Measurements from ENCODE around the gene SC5D. TPM values are rescaled to one million over a fixed set of nuclear protein-coding genes. Genes with fewer than 3 reads are reported as not detected.

Gene SC5D
- total RNA-seq, 1 donor, result 63.7 TPM

DNA sequence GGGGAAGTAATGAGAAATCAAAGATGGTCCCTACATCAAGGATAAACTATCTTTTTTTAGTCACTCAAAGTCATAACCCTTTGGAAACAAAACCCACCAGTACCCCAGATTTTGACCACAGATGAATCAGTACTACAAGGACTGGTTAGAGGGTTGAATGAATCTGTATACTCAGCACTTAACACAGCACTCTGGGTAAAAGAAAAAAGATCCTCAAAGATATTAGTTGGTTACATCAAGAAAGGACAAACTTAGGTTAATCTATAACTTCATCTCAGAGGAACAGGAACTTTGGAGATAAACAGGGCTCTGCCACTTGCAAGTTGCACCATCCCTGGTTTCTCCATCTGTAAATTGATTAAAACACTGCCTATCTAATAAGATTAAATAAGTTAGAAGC lies 18.8 kb downstream of the SC5D start:
- Histone ChIP-seq H3K36me3 (ENCODE audit: insufficient read depth, low read length) (peaks cover 17% of the 10 kb centered on the region), H3K4me2 (ENCODE audit: insufficient read depth, low read length) (no peak overlapping the region), H4K20me1 (ENCODE audit: insufficient read depth, low read length) (no peaks in the 10 kb centered on the region), H3K4me1 (ENCODE audit: insufficient read depth, low read length) (no peaks in the 10 kb centered on the region), H3K79me2 (ENCODE audit: insufficient read depth, low read length) (no peaks in the 10 kb centered on the region), H3K4me3 (ENCODE audit: insufficient read depth, low read length) (no peak overlapping the region), H3K9me3 (ENCODE audit: low read depth, low read length) (no peaks in the 10 kb centered on the region), H3K27ac (ENCODE audit: low read depth, low read length) (no peak overlapping the region), H2AFZ (ENCODE audit: low read length) (no peak overlapping the region), H3K27me3 (ENCODE audit: insufficient read depth, low read length) (no peaks in the 10 kb centered on the region)
- TF ChIP-seq, protein P1, sequence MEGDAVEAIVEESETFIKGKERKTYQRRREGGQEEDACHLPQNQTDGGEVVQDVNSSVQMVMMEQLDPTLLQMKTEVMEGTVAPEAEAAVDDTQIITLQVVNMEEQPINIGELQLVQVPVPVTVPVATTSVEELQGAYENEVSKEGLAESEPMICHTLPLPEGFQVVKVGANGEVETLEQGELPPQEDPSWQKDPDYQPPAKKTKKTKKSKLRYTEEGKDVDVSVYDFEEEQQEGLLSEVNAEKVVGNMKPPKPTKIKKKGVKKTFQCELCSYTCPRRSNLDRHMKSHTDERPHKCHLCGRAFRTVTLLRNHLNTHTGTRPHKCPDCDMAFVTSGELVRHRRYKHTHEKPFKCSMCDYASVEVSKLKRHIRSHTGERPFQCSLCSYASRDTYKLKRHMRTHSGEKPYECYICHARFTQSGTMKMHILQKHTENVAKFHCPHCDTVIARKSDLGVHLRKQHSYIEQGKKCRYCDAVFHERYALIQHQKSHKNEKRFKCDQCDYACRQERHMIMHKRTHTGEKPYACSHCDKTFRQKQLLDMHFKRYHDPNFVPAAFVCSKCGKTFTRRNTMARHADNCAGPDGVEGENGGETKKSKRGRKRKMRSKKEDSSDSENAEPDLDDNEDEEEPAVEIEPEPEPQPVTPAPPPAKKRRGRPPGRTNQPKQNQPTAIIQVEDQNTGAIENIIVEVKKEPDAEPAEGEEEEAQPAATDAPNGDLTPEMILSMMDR (IDR thresholded peaks at IDR 0.05; ENCODE audit: extremely low read depth, low read depth, low read length), result no peak
- no peak for DNase-seq (ENCODE audit: insufficient read length, low spot score, missing footprints)

DNA sequence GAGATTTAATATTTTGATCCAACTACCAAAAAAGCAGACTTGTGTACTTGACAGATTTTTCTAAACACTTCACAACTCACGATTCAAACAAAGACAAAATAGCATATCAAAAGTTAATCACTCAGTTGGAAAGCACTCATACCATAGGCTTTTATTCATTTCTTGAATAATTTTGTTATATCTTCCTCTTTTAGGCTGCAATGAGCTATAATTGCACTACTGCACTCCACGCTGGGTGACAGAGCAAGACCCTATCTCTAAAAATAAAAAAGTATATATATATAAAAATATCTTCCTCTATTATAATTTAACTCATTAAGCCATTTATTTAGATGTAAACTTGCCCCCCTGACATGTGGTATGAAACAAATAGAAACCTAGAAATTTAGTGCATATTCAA lies 19.9 kb downstream of the SC5D start:
- H3K9me3 ChIP-seq (ENCODE audit: low read depth, low read length), result no peaks in the 10 kb centered on the region
- no peaks in the 10 kb centered on the region for H3K4me1 ChIP-seq (ENCODE audit: insufficient read depth, low read length)
- H3K36me3 ChIP-seq (ENCODE audit: insufficient read depth, low read length), result peaks cover 6% of the 10 kb centered on the region
- H3K4me2 ChIP-seq (ENCODE audit: insufficient read depth, low read length), result no peak overlapping the region
- TF ChIP-seq, protein P1 (IDR thresholded peaks at IDR 0.05; ENCODE audit: extremely low read depth, low read depth, low read length), result no peak
- H3K4me3 ChIP-seq (ENCODE audit: insufficient read depth, low read length), result no peak overlapping the region
- no peaks in the 10 kb centered on the region for H4K20me1 ChIP-seq (ENCODE audit: insufficient read depth, low read length)
- H3K79me2 ChIP-seq (ENCODE audit: insufficient read depth, low read length), result no peaks in the 10 kb centered on the region
- H2AFZ ChIP-seq (ENCODE audit: low read length), result no peak overlapping the region
- no peak for DNase-seq (ENCODE audit: insufficient read length, low spot score, missing footprints)
- peaks cover 4% of the 10 kb centered on the region for H3K27me3 ChIP-seq (ENCODE audit: insufficient read depth, low read length)
- H3K27ac ChIP-seq (ENCODE audit: low read depth, low read length), result no peak overlapping the region

DNA sequence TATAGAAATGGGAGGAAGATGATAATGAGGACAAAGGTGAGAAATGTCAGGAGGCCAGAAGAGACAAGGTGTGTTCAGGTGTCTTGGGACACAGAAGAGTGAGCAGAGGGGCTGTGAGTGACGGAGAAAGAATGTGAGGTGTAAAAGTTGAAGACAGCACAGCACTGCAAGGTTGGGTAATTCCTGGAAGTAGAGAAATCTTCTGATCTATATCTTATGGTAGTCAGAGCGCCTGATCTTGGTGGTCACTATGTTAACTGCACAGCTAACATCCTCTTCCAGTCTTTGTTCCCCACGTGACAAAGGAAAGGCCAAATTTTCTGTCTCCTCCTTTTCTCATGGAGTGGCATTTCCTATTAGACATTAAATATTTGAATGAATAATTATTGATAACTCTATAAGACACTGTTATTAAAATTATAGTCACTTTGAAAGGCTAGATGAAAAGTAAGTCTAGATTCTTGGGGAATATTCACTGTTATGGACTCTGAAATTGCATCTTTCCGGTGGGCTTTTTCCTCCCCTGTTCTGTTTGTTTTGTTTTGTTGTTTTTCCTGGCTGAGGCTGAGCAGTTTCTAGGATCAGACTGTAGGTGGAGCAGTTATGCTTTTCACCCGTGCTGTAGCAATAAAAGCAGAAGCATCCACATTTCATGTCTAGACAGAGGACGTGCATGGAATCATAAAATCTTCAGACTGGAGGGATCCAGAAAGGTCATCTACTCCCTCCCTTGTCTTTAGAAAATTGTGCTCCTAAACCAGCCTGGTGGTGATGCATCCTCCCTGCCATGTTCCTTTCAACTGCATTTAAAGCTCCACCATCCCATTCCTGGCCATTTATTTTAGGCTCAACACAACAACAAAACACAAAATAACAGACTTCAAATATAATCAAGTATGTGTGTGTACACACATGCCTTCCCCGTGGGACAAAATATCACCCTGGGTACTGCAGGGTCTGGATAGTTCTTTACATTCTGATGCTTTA lies 26.6 kb downstream of the SC5D start:
- TF ChIP-seq, protein P1 (IDR thresholded peaks at IDR 0.05; ENCODE audit: extremely low read depth, low read depth, low read length), result peak; percentile 82
- Histone ChIP-seq H3K36me3 (ENCODE audit: insufficient read depth, low read length) (no peaks in the 10 kb centered on the region), H3K27me3 (ENCODE audit: insufficient read depth, low read length) (peaks cover 21% of the 10 kb centered on the region), H3K79me2 (ENCODE audit: insufficient read depth, low read length) (no peaks in the 10 kb centered on the region), H2AFZ (ENCODE audit: low read length) (no peak overlapping the region), H3K4me1 (ENCODE audit: insufficient read depth, low read length) (no peaks in the 10 kb centered on the region), H4K20me1 (ENCODE audit: insufficient read depth, low read length) (no peaks in the 10 kb centered on the region), H3K4me2 (ENCODE audit: insufficient read depth, low read length) (no peak overlapping the region), H3K27ac (ENCODE audit: low read depth, low read length) (no peak overlapping the region), H3K4me3 (ENCODE audit: insufficient read depth, low read length) (no peak overlapping the region), H3K9me3 (ENCODE audit: low read depth, low read length) (no peaks in the 10 kb centered on the region)
- no peak for DNase-seq (ENCODE audit: insufficient read length, low spot score, missing footprints)

DNA sequence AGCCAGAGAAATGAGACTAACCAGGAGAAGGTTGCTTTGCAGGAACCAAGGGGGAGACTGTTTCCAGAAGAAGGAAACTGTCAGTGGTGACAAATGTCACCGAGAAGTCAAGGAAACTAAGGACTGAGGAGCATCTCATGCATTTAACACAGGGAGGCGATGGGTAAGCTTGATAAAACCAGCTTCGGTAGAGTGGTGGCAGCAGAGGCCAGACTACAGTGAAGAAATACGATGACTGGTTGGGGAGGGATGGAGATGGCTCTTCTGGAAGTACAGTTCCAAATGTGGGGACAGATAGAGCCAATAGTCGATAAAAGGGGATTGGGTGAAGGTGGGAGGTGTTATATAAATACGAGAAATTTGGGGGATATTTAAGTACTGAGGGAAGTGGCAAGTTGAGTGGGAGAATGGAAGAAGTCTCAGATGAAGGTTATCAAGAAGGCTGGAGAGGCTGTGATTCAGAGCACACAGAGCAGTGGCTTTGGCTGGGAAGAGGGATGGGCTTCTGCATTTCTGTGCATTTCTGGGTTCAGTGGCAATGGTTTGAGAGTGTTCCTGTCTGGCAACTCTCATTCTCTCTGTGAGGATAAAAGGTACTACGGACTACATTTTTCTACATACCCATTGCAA lies 29.2 kb downstream of the SC5D start:
- Histone ChIP-seq H3K27me3 (ENCODE audit: insufficient read depth, low read length) (peaks cover 37% of the 10 kb centered on the region), H3K27ac (ENCODE audit: low read depth, low read length) (no peak overlapping the region), H2AFZ (ENCODE audit: low read length) (no peak overlapping the region), H3K4me2 (ENCODE audit: insufficient read depth, low read length) (no peak overlapping the region), H3K9me3 (ENCODE audit: low read depth, low read length) (no peaks in the 10 kb centered on the region), H3K4me1 (ENCODE audit: insufficient read depth, low read length) (no peaks in the 10 kb centered on the region), H3K4me3 (ENCODE audit: insufficient read depth, low read length) (no peak overlapping the region), H3K36me3 (ENCODE audit: insufficient read depth, low read length) (no peaks in the 10 kb centered on the region), H4K20me1 (ENCODE audit: insufficient read depth, low read length) (no peaks in the 10 kb centered on the region), H3K79me2 (ENCODE audit: insufficient read depth, low read length) (no peaks in the 10 kb centered on the region)
- TF ChIP-seq, protein P1 (IDR thresholded peaks at IDR 0.05; ENCODE audit: extremely low read depth, low read depth, low read length), result peak; percentile 33
- DNase-seq (ENCODE audit: insufficient read length, low spot score, missing footprints), result no peak
